GM12878 (cell line): ENCODE results near the gene MBD5. TPM values are rescaled to one million over a fixed set of nuclear protein-coding genes. Genes with fewer than 3 reads are reported as not detected.

Experiments
- ATAC-seq: fragments of 200-7000 bp; cut with Tn5 transposase; 3 replicates; pipeline ENCODE4 v1.9.1; 2020; ENCODE audit warnings: mild to moderate bottlenecking, moderate library complexity
- BruUV-seq: library from RNA; stranded (reverse); fragments of 400-500 nt; replicated peaks from 2 replicates; lab custom pipeline; 2021; lab: Mats Ljungman, UMichigan
- CTCF ChIA-PET: fragments of 300-600 bp; sonication (Branson Sonifier 250); formaldehyde crosslinking; extraction: SDS; loops from one replicate; lab custom pipeline; 2021; ENCODE audit warnings: inconsistent platforms; lab: Yijun Ruan, JAX
- POLR2A ChIA-PET: fragments of 350-600 bp; formaldehyde crosslinking; extraction: SDS; loops from one replicate; lab custom pipeline; 2021; ENCODE audit warnings: inconsistent platforms; lab: Charles Lee
- RAD21 ChIA-PET: fragments of 300-600 bp; sonication (Branson Sonifier 250); formaldehyde crosslinking; loops from one replicate; lab custom pipeline; 2023; ENCODE audit warnings: antibody characterized with exemption; ENCODE audit not compliant: unreplicated experiment; lab: Charles Lee
- SMC1A ChIA-PET: fragments of 300-600 bp; sonication (Branson Sonifier 250); formaldehyde crosslinking; loops from one replicate; lab custom pipeline; 2023; ENCODE audit not compliant: unreplicated experiment, uncharacterized antibody; lab: Charles Lee
- DNase-seq: peaks from one replicate; pipeline ENCODE4 v3.0.0-alpha.2; 2011; ENCODE audit warnings: low read depth, low spot score
- FAIRE-seq: peaks from 3 replicates; lab custom pipeline; 2011; peaks lifted over from hg19 to GRCh38; lab: Jason Lieb, UNC
- H2AFZ ChIP-seq: 2 replicates; pipeline ENCODE4 v1.6.0; 2011; ENCODE audit warnings: low read depth, low read length, control low read depth; ENCODE audit not compliant: control insufficient read depth
- H3K27ac ChIP-seq: 2 replicates; pipeline ENCODE4 v1.5.1; 2011; ENCODE audit warnings: control low read depth; ENCODE audit not compliant: control insufficient read depth, insufficient read depth
- H3K27me3 ChIP-seq, 2 experiments: replicated peaks in 1 of 2; 2 replicates each; pipeline versions ENCODE4 v1.6.0 to v1.6.1; 2011; ENCODE audit warnings: low read length in 1 of 2; ENCODE audit not compliant: control insufficient read depth in 2 of 2, insufficient read depth in 2 of 2
- H3K36me3 ChIP-seq, 2 experiments: 2 replicates each; pipeline ENCODE4 v1.5.1; 2011; ENCODE audit warnings: low read length in 1 of 2; ENCODE audit not compliant: control insufficient read depth in 2 of 2, insufficient read depth in 2 of 2
- H3K4me1 ChIP-seq: 2 replicates; pipeline ENCODE4 v1.6.1; 2011; ENCODE audit warnings: mild to moderate bottlenecking, low read length, moderate library complexity, mixed read lengths; ENCODE audit not compliant: control insufficient read depth, insufficient read depth
- H3K4me2 ChIP-seq: 2 replicates; pipeline ENCODE4 v1.6.0; 2011; ENCODE audit warnings: control low read depth; ENCODE audit not compliant: control insufficient read depth, insufficient read depth
- H3K4me3 ChIP-seq: fragments of 200-600 bp; sonication (generic); 2 replicates; pipeline ENCODE4 v1.5.1; 2016
- H3K79me2 ChIP-seq: 2 replicates; pipeline ENCODE4 v1.6.0; 2011; ENCODE audit warnings: low read length; ENCODE audit not compliant: control insufficient read depth, insufficient read depth
- H3K9ac ChIP-seq: 2 replicates; pipeline ENCODE4 v1.8.0; 2011; ENCODE audit warnings: low read length, control low read depth, mixed read lengths; ENCODE audit not compliant: control insufficient read depth, insufficient read depth
- H3K9me3 ChIP-seq: replicated peaks from 3 replicates; pipeline ENCODE4 v1.5.1; 2011; ENCODE audit warnings: mild to moderate bottlenecking, low read length; ENCODE audit not compliant: control insufficient read depth, insufficient read depth
- H4K20me1 ChIP-seq: 2 replicates; pipeline ENCODE4 v1.6.0; 2011; ENCODE audit not compliant: control insufficient read depth, insufficient read depth
- BRCA1 ChIP-seq: IDR thresholded peaks from 2 replicates; pipeline ENCODE4 v1.6.1; 2011; ENCODE audit warnings: low read depth, low read length, improper control_type of control experiment
- CBX5 ChIP-seq: sonication (generic); IDR thresholded peaks from 2 replicates; pipeline ENCODE4 v1.6.1; 2016; ENCODE audit warnings: low read depth, moderate library complexity, mild to moderate bottlenecking, inconsistent platforms
- E2F8 ChIP-seq: fragments of 450-650 bp; IDR thresholded peaks from 2 replicates; pipeline ENCODE4 v1.6.1; 2018; ENCODE audit warnings: mild to moderate bottlenecking, low read depth, moderate library complexity; ENCODE audit not compliant: partially characterized antibody
- E4F1 ChIP-seq: fragments of 450-650 bp; IDR thresholded peaks from 2 replicates; pipeline ENCODE4 v1.6.1; 2018; ENCODE audit warnings: borderline replicate concordance, mild to moderate bottlenecking; ENCODE audit not compliant: partially characterized antibody
- EZH2 ChIP-seq: IDR thresholded peaks from 2 replicates; pipeline ENCODE4 v1.6.1; 2012; ENCODE audit warnings: low read depth, mild to moderate bottlenecking, control low read depth, inconsistent platforms, low read length, borderline replicate concordance; ENCODE audit not compliant: control insufficient read depth
- FOXK2 ChIP-seq: fragments of 450-650 bp; IDR thresholded peaks from 2 replicates; pipeline ENCODE4 v1.6.1; 2017; ENCODE audit warnings: mild to moderate bottlenecking, moderate library complexity
- HDAC2 ChIP-seq: fragments of 200-600 bp; sonication (generic); IDR thresholded peaks from 2 replicates; pipeline ENCODE4 v1.6.1; 2017
- JUNB ChIP-seq: IDR thresholded peaks from 2 replicates; pipeline ENCODE4 v1.6.1; 2016; ENCODE audit warnings: antibody characterized with exemption, mild to moderate bottlenecking
- LARP7 ChIP-seq: fragments of 450-650 bp; IDR thresholded peaks from 2 replicates; pipeline ENCODE4 v1.6.1; 2017; ENCODE audit warnings: mild to moderate bottlenecking
- NFYB ChIP-seq: IDR thresholded peaks from 2 replicates; pipeline ENCODE4 v1.6.1; 2011; ENCODE audit warnings: low read depth, mild to moderate bottlenecking, low read length, improper control_type of control experiment, moderate library complexity; ENCODE audit not compliant: insufficient read depth
- NR2F1 ChIP-seq: fragments of 450-650 bp; conservative IDR thresholded peaks from 2 replicates; pipeline ENCODE4 v1.6.1; 2017; ENCODE audit warnings: mild to moderate bottlenecking
- NRF1 ChIP-seq: conservative IDR thresholded peaks from 2 replicates; pipeline ENCODE4 v1.6.1; 2011; ENCODE audit warnings: mild to moderate bottlenecking, low read depth, low read length, improper control_type of control experiment
- PKNOX1 ChIP-seq: fragments of 450-650 bp; IDR thresholded peaks from 2 replicates; pipeline ENCODE4 v1.6.1; 2016; ENCODE audit warnings: mild to moderate bottlenecking
- RUNX3 ChIP-seq: IDR thresholded peaks from 2 replicates; pipeline ENCODE4 v1.6.1; 2012; ENCODE audit warnings: low read length, inconsistent platforms
- TBL1XR1 ChIP-seq: IDR thresholded peaks from 2 replicates; pipeline ENCODE4 v1.6.1; 2012; ENCODE audit warnings: low read depth, low read length, improper control_type of control experiment
- ZNF274 ChIP-seq: IDR thresholded peaks from one replicate; pipeline ENCODE4 v1.8.0; 2011; ENCODE audit not compliant: insufficient read length, insufficient read depth
- WGBS: methylation state at CpG from one replicate; pipeline ENCODE4 v1.1.6; 2016; ENCODE audit warnings: low lambda C conversion rate; ENCODE audit not compliant: insufficient replicate concordance, insufficient coverage; ENCODE audit errors: missing lambda C conversion rate; 5-methylcytosine and 5-hydroxymethylcytosine counted together
- in situ Hi-C: fragments of 300-500 bp; cut with MboI; formaldehyde crosslinking; loops from 9 replicates; pipeline ENCODE4 v1.14.3; 2018; ENCODE audit warnings: mixed read lengths
- intact Hi-C: fragments of 100-400 bp; cut with micrococcal nuclease; formaldehyde crosslinking; loops from one replicate; pipeline ENCODE4 v1.14.2; 2022; ENCODE audit not compliant: unreplicated experiment
- polyA plus RNA-seq, 11 experiments: library from polyadenylated mRNA; depleted of rRNA in 4 of 11; unstranded in 6 of 11; stranded (reverse) in 5 of 11; fragments of >200 nt; fragmentation: Nextera tagmentation in 4 of 11; fragmentation: Illumina TruSeq in 1 of 11; extraction: Ambion mirVana in 4 of 11; extraction: Trizol in 1 of 11; gene quantifications; 1 replicate in 1 of 11; 2 replicates in 10 of 11; pipeline versions ENCODE4 v1.2.1 to v1.2.3, GENCODE V29; 2011 to 2016; ENCODE audit warnings: inconsistent platforms in 2 of 11, missing spikeins in 2 of 11, low read depth in 1 of 11
- total RNA-seq, 4 experiments: library from RNA; depleted of rRNA in 3 of 4; stranded (reverse); fragments of >200 nt in 3 of 4; fragmentation: Illumina TruSeq in 1 of 4; extraction: Trizol in 1 of 4; gene quantifications; 2 replicates each; pipeline versions ENCODE4 v1.2.1 to v1.2.3, GENCODE V29; 2013 to 2021

Gene MBD5
- total and polyA plus RNA-seq, 10 of the 15 experiments (the other 5 are each of a cell fraction or from before 2014, with no cell fraction given): 7.4 to 58.0 (median 21.2) TPM

GRCh38 chr2:148177559-148177958, 156.7 kb downstream of the MBD5 start:
- no peak for FAIRE-seq

More at GRCh38 chr2:148177559-148177958, 156.7 kb downstream of the MBD5 start:
- TF ChIP-seq NR2F1 (no peak), CBX5 (no peak), EZH2 (no peak), JUNB (no peak), TBL1XR1 (no peak), ZNF274 (no peak), NFYB (no peak), E4F1 (no peak), NRF1 (no peak), PKNOX1 (no peak), BRCA1 (no peak), RUNX3 (no peak), LARP7 (no peak), FOXK2 (no peak), E2F8 (no peak), HDAC2 (no peak)
- TF ChIP-seq, all 136 proteins: peak for 0
- Histone ChIP-seq H3K4me3 (no peak overlapping the region), H3K27me3 (no peaks in the 10 kb centered on the region), H2AFZ (no peak overlapping the region), H3K4me2 (no peak overlapping the region), H3K9ac (no peak overlapping the region), H3K79me2 (no peaks in the 10 kb centered on the region), H3K9me3 (no peaks in the 10 kb centered on the region; the same call in 2 of the 3 replicates), H4K20me1 (no peaks in the 10 kb centered on the region), H3K36me3 (peaks cover under 1 to 2% of the 10 kb centered on the region in 2 experiments; a peak in 3 of 4 replicates), H3K4me1 (no peaks in the 10 kb centered on the region), H3K27ac (no peak overlapping the region)
- POLR2A ChIA-PET: no interaction called here
- no peak for DNase-seq
- 100% methylated on average over 1 of the region's 1 CpG for WGBS
- no TSS peak for BruUV-seq
- RAD21 ChIA-PET: interaction anchor here (0.9 kb wide), 2 partner anchors 187 to 242 kb away, joined by 3 read pairs; no protein-coding TSS in a partner anchor
- CTCF ChIA-PET: interaction anchor here (1.3 to 1.5 kb wide), 2 partner anchors 9 to 331 kb away, joined by 3 to 5 read pairs; no protein-coding TSS in a partner anchor
- in situ Hi-C loops: no loop called here
- intact Hi-C loops: no loop called here
- SMC1A ChIA-PET: no interaction called here
- ATAC-seq: no peak
